ENCODE data around the gene SUMO2. TPM values are rescaled to one million over a fixed set of nuclear protein-coding genes. Genes with fewer than 3 reads are reported as not detected.
"Not testable (repeated sequence)": the region's sequence is repeated elsewhere in the genome, so short reads cannot be mapped to it uniquely, and the experiment has no call there.

SUMO2 gene
- total and polyA plus RNA-seq, 2 of the 8 experiments (the other 6 are each of a cell fraction or from before 2014, with no cell fraction given), result 184 to 779 TPM

- POLR2A ChIA-PET (ENCODE audit: partially characterized antibody), result interaction anchor here (0.8 to 13.9 kb wide), 10 partner anchors 10 to 171 kb away, joined by 3 to 134 read pairs (median 6); partner anchors contain the start of genes JPT1 and SLC16A5
- not testable (repeated sequence) for H4K8ac ChIP-seq (ENCODE audit: extremely low read depth, insufficient read depth, low read length); FAIRE-seq
These were observed 54.8 kb downstream of the SUMO2 start for GRCh38 chr17:75127936-75128335.

More at GRCh38 chr17:75127936-75128335, 54.8 kb downstream of the SUMO2 start:
- TF ChIP-seq CEBPB (IDR thresholded peaks at IDR 0.05; ENCODE audit: low read depth, low read length), result 0 out of 2 replicates have a peak, but pooled peaks have one; percentile 31
- not testable (repeated sequence) for H2BK5ac ChIP-seq (ENCODE audit: low read depth, low read length); H2BK120ac ChIP-seq (replicated peaks; ENCODE audit: low read depth, low read length); H3K14ac ChIP-seq (ENCODE audit: insufficient read length); H3K9ac ChIP-seq (replicated peaks in 1 of 4; ENCODE audit: extremely low read depth in 1 of 4, low read depth in 3 of 4, low read length in 3 of 4); H3K79me1 ChIP-seq (ENCODE audit: low read depth, low read length); H2AK5ac ChIP-seq (ENCODE audit: low read depth, low read length); H2BK20ac ChIP-seq (ENCODE audit: low read length); H3K27me3 ChIP-seq (replicated peaks in 1 of 4; ENCODE audit: control insufficient read depth in 3 of 4, extremely low read depth in 1 of 4, insufficient read depth in 3 of 4, low read length in 3 of 4); H3K4me3 ChIP-seq (ENCODE audit: extremely low read depth in 1 of 4, insufficient read depth in 2 of 4, low read depth in 3 of 4, low read length in 4 of 4); H3K23ac ChIP-seq (ENCODE audit: insufficient read length); H3K4me2 ChIP-seq (ENCODE audit: insufficient read depth in 1 of 2, low read depth in 2 of 2, low read length in 2 of 2); H2BK15ac ChIP-seq (ENCODE audit: low read length); H3K79me2 ChIP-seq (ENCODE audit: control insufficient read depth in 1 of 2, insufficient read depth in 2 of 2, low read length in 2 of 2); H4K91ac ChIP-seq (replicated peaks; ENCODE audit: insufficient read length, low read length); H3K27ac ChIP-seq (ENCODE audit: low read depth, low read length); H3K9me3 ChIP-seq (ENCODE audit: insufficient read depth in 2 of 2, low read depth in 1 of 2, low read length in 1 of 2); DNase-seq (ENCODE audit: low read depth in 1 of 2, low spot score in 2 of 2); H3K4ac ChIP-seq (replicated peaks; ENCODE audit: insufficient read length, low read depth, low read length); H4K5ac ChIP-seq (ENCODE audit: insufficient read length, low read depth, low read length); H2BK12ac ChIP-seq (ENCODE audit: low read depth, low read length); H3K23me2 ChIP-seq (ENCODE audit: low read depth, low read length); H3K4me1 ChIP-seq (replicated peaks in 1 of 4; ENCODE audit: control insufficient read depth in 3 of 4, insufficient read depth in 4 of 4, low read length in 3 of 4); H2AFZ ChIP-seq (ENCODE audit: low read length); H3K18ac ChIP-seq (ENCODE audit: extremely low read depth, low read length); H3K56ac ChIP-seq (replicated peaks; ENCODE audit: insufficient read length, low read depth, low read length)
- peaks cover 8 to 11% of the 10 kb centered on the region in 2 experiments for H4K20me1 ChIP-seq (replicated peaks in 1 of 2; ENCODE audit: control insufficient read depth in 1 of 2, insufficient read depth in 2 of 2, low read length in 2 of 2)
- H3K36me3 ChIP-seq (ENCODE audit: control insufficient read depth in 2 of 4, insufficient read depth in 4 of 4, low read length in 3 of 4), result peaks cover 0 to 10% (median 6%) of the 10 kb centered on the region in 4 experiments; a peak in 6 of 8 replicates
- WGBS, 2 experiments (ENCODE audit: extremely low coverage in 1 of 2, insufficient coverage in 1 of 2, insufficient read length in 1 of 2, insufficient replicate concordance in 2 of 2, low coverage in 1 of 2, low lambda C conversion rate in 2 of 2, missing lambda C conversion rate in 1 of 2), result 94% methylated on average over 5 of the region's 5 CpGs; no CpG with 5 or more reads in 1 of the 2 experiments
- CTCF ChIA-PET (ENCODE audit: partially characterized antibody), result interaction anchor here (0.8 to 12.9 kb wide), 4 partner anchors 8 to 23 kb away, joined by 3 to 239 read pairs (median 24); partner anchors contain the start of gene ARMC7

Measured in H1 (cell line).